HG03442 (cell line): ENCODE measurements around the gene VTN.
A peak's percentile ranks its signal among the peaks of the same experiment; 100 is the strongest.

Source experiments
- ATAC-seq: cut with Tn5 transposase; IDR thresholded peaks from one replicate; pipeline ENCODE4 v1.9.1; 2021; ENCODE audit warnings: mild to moderate bottlenecking, moderate library complexity; ENCODE audit not compliant: unreplicated experiment

VTN gene

GRCh38 chr17:28324781-28325180, 45.3 kb downstream of the VTN start:
- ATAC-seq = no peak

- ATAC-seq = no peak
Observed at GRCh38 chr17:28324267-28324745, 45.8 kb downstream of the VTN start.

GRCh38 chr17:28320215-28321061, 49.7 kb downstream of the VTN start:
- no peak for ATAC-seq

- no peak for ATAC-seq
Observed at GRCh38 chr17:28319598-28319935, 50.5 kb downstream of the VTN start.

GRCh38 chr17:28318759-28319597, 51.1 kb downstream of the VTN start, which contains the start of gene TMEM97:
Gene TMEM97, plus strand, starts transcription at chr17:28319200. Its CDS starts 40 bp downstream, at chr17:28319240.
- ATAC-seq = peak; percentile 93

GRCh38 chr17:28317966-28318758, 51.9 kb downstream of the VTN start:
- ATAC-seq = peak; percentile 8
